GOT3 (cell line): ENCODE results near the gene SCUBE3.

Experiments used
- DNase-seq: peaks from one replicate; lab custom pipeline; 2025; ENCODE audit warnings: mixed read lengths; lab: John Stamatoyannopoulos, UW

Gene SCUBE3

GRCh38 chr6:35240838-35241801 is 27.4 kb downstream of the SCUBE3 start:
- no peak for DNase-seq

- DNase-seq, result no peak
Observed at GRCh38 chr6:35242486-35242885, 28.7 kb downstream of the SCUBE3 start.

GRCh38 chr6:35242906-35243305 is 29.1 kb downstream of the SCUBE3 start:
- no peak for DNase-seq

GRCh38 chr6:35243386-35243958 is 29.7 kb downstream of the SCUBE3 start:
- no peak for DNase-seq

GRCh38 chr6:35244551-35244950 is 30.8 kb downstream of the SCUBE3 start:
- no peak for DNase-seq

- DNase-seq, result no peak
Observed at GRCh38 chr6:35247642-35248231, 34.0 kb downstream of the SCUBE3 start.

- no peak for DNase-seq
Observed at GRCh38 chr6:35248300-35248699, 34.5 kb downstream of the SCUBE3 start.

GRCh38 chr6:35248965-35249364 is 35.2 kb downstream of the SCUBE3 start:
- DNase-seq, result no peak

- DNase-seq, result no peak
Observed at GRCh38 chr6:35251949-35252348, 38.2 kb downstream of the SCUBE3 start.

- DNase-seq, result no peak
Observed at GRCh38 chr6:35253249-35253648, 39.5 kb downstream of the SCUBE3 start.

- DNase-seq, result no peak
Observed at GRCh38 chr6:35258336-35258735, 44.6 kb downstream of the SCUBE3 start.

- no peak for DNase-seq
Observed at GRCh38 chr6:35258858-35259193, 45.1 kb downstream of the SCUBE3 start.

- peak; percentile 76 for DNase-seq
Observed at GRCh38 chr6:35259194-35259947, 45.6 kb downstream of the SCUBE3 start, which contains the start of gene ZNF76. ZNF76 (plus strand) TSS chr6:35259735; CDS start chr6:35281152, 21,417 bp downstream.

- no peak for DNase-seq
Observed at GRCh38 chr6:35259948-35260590, 46.3 kb downstream of the SCUBE3 start.

- no peak for DNase-seq
Observed at GRCh38 chr6:35260591-35261570, 47.1 kb downstream of the SCUBE3 start.

- DNase-seq, result no peak
Observed at GRCh38 chr6:35262596-35262995, 48.8 kb downstream of the SCUBE3 start.

- no peak for DNase-seq
Observed at GRCh38 chr6:35264550-35265274, 51.0 kb downstream of the SCUBE3 start.

GRCh38 chr6:35265523-35265922 is 51.8 kb downstream of the SCUBE3 start:
- no peak for DNase-seq

GRCh38 chr6:35267446-35267845 is 53.7 kb downstream of the SCUBE3 start:
- no peak for DNase-seq

- no peak for DNase-seq
Observed at GRCh38 chr6:35267897-35268296, 54.1 kb downstream of the SCUBE3 start.
